Measurements from ENCODE around the gene TIGAR.

The TIGAR gene

GRCh38 chr12:4280351-4281163, 40.5 kb upstream of the TIGAR start:
- TF ChIP-seq CTCF (IDR thresholded peaks at IDR 0.05): no peak
- H3K27ac ChIP-seq: no peak overlapping the region
- peaks cover 30 to 32% of the 10 kb centered on the region in 2 experiments for H3K4me1 ChIP-seq (ENCODE audit: control insufficient read depth in 1 of 2, insufficient read depth in 1 of 2, low read depth in 1 of 2, low read length in 1 of 2)
- peaks cover 55% of the 10 kb centered on the region for H3K36me3 ChIP-seq
- no peaks in the 10 kb centered on the region for H3K9me3 ChIP-seq
- no peak overlapping the region for H3K4me3 ChIP-seq (ENCODE audit: low read depth in 1 of 2, low read length in 1 of 2)
- no peaks in the 10 kb centered on the region for H3K27me3 ChIP-seq

- Histone ChIP-seq H3K4me1 (ENCODE audit: control insufficient read depth in 1 of 2, insufficient read depth in 1 of 2, low read depth in 1 of 2, low read length in 1 of 2) (peaks cover 29 to 32% of the 10 kb centered on the region in 2 experiments), H3K36me3 (peaks cover 55% of the 10 kb centered on the region), H3K27ac (no peak overlapping the region), H3K9me3 (no peaks in the 10 kb centered on the region), H3K4me3 (ENCODE audit: low read depth in 1 of 2, low read length in 1 of 2) (no peak overlapping the region), H3K27me3 (no peaks in the 10 kb centered on the region)
- TF ChIP-seq CTCF (IDR thresholded peaks at IDR 0.05): no peak
Observed at GRCh38 chr12:4281173-4281654, 39.8 kb upstream of the TIGAR start.

- TF ChIP-seq CTCF (IDR thresholded peaks at IDR 0.05): no peak
- H3K27me3 ChIP-seq: no peaks in the 10 kb centered on the region
- no peak overlapping the region for H3K27ac ChIP-seq
- H3K4me3 ChIP-seq (ENCODE audit: low read depth in 1 of 2, low read length in 1 of 2): no peak overlapping the region
- no peaks in the 10 kb centered on the region for H3K9me3 ChIP-seq
- peaks cover 27 to 31% of the 10 kb centered on the region in 2 experiments for H3K4me1 ChIP-seq (ENCODE audit: control insufficient read depth in 1 of 2, insufficient read depth in 1 of 2, low read depth in 1 of 2, low read length in 1 of 2)
- H3K36me3 ChIP-seq: peaks cover 55% of the 10 kb centered on the region
Observed at GRCh38 chr12:4282103-4282891, 38.7 kb upstream of the TIGAR start.

- Histone ChIP-seq H3K36me3 (peaks cover 55% of the 10 kb centered on the region), H3K4me1 (ENCODE audit: control insufficient read depth in 1 of 2, insufficient read depth in 1 of 2, low read depth in 1 of 2, low read length in 1 of 2) (peaks cover 27 to 29% of the 10 kb centered on the region in 2 experiments), H3K4me3 (ENCODE audit: low read depth in 1 of 2, low read length in 1 of 2) (no peak overlapping the region), H3K27me3 (no peaks in the 10 kb centered on the region), H3K9me3 (no peaks in the 10 kb centered on the region), H3K27ac (no peak overlapping the region)
- no peak for TF ChIP-seq CTCF (IDR thresholded peaks at IDR 0.05)
Observed at GRCh38 chr12:4282892-4283511, 38.0 kb upstream of the TIGAR start.

GRCh38 chr12:4283512-4284255, 37.3 kb upstream of the TIGAR start:
- H3K9me3 ChIP-seq: no peaks in the 10 kb centered on the region
- no peak overlapping the region for H3K27ac ChIP-seq
- H3K4me1 ChIP-seq (ENCODE audit: control insufficient read depth in 1 of 2, insufficient read depth in 1 of 2, low read depth in 1 of 2, low read length in 1 of 2): peaks cover 27 to 29% of the 10 kb centered on the region in 2 experiments
- H3K4me3 ChIP-seq (ENCODE audit: low read depth in 1 of 2, low read length in 1 of 2): no peak overlapping the region
- TF ChIP-seq CTCF (IDR thresholded peaks at IDR 0.05): no peak
- H3K36me3 ChIP-seq: peaks cover 55% of the 10 kb centered on the region
- H3K27me3 ChIP-seq: no peaks in the 10 kb centered on the region

All from neutrophil (primary cell).